ENCODE data around the gene UGDH. TPM values are rescaled to one million over a fixed set of nuclear protein-coding genes. Genes with fewer than 3 reads are reported as not detected.

The UGDH gene
- total RNA-seq: 10 to 100 TPM; 33.4 to 51.2 (median 43.0) TPM
- 100 to 1,000 TPM in 1 of 3 donors, 10 to 100 TPM in 2; 53.8 to 140 (median 79.9) TPM for polyA plus RNA-seq

DNA sequence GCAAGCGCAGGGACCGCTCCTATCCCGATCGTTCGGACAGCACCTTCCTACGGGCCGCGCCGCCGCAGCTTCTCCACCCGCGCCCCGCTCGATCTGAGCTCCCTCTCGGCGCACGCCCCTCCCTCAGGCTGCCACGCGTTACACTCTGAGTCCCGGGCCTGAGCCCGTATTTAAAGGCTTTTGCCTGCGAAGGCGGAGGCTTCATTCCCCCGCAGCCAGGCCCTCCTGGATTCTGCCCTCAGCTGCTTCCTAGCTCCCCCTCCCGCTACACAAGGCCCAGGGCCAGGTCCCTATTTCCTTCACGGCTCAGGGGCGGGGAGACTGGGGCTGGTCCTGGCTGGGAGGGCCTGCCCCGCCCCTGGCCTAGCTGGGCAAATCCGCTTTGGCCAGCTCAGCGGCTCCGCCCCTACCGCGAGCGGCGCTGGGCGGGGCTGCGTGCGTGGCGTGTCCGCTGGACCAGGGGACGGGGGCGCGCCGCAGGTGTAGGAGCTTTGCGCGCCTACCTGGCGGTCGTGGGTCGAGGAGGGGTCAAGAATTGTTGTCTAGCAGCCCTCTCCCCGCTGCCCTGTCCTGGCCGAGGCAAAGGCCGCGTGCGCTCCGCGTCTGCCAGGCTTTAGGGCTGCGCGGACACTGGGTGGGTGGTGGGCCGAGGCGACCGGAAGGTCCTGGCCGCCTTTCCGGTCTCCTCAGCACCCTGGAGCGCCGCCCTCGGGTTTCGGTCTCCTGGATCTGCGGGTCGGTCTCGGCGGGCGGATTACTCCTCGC, at the start of gene UGDH:
Gene UGDH, minus strand, starts transcription at position 144 of the 765 bp plus-strand sequence. CDS start 5,927 bp downstream, outside the sequence.
- Histone ChIP-seq H3K27ac (peak within 1 kb of the TSS; percentile 89 to 98 (median 97)), H3K4me3 (peak within 1 kb of the TSS; percentile 70 to 92 (median 90)), H3K36me3 (peaks cover 0 to 9% (median 0%) of the 10 kb centered on the region in 4 donors), H3K9me3 (no peaks in the 10 kb centered on the region), H3K4me1 (peaks cover 0 to 28% (median 21%) of the 10 kb centered on the region in 4 donors), H3K27me3 (no peaks in the 10 kb centered on the region)
- intact Hi-C loops (cut with DNase I): loop anchor here (1.0 to 5.0 kb wide), 6 partner anchors 69 to 529 kb away; partner anchors contain the start of genes LIAS, N4BP2, PDS5A and RFC1
- WGBS, 2 donors: 0% methylated on average over 73 of the region's 73 CpGs
- peak; percentile 98 for DNase-seq
- TF ChIP-seq POLR2A (IDR thresholded peaks at IDR 0.05) (peak; percentile 79 to 92), POLR2AphosphoS5 (IDR thresholded peaks at IDR 0.05) (peak; percentile 92 to 98 (median 96)), EP300 (IDR thresholded peaks at IDR 0.05) (peak in 1 of 4 donors; percentile 9)
- TF ChIP-seq, protein P1, sequence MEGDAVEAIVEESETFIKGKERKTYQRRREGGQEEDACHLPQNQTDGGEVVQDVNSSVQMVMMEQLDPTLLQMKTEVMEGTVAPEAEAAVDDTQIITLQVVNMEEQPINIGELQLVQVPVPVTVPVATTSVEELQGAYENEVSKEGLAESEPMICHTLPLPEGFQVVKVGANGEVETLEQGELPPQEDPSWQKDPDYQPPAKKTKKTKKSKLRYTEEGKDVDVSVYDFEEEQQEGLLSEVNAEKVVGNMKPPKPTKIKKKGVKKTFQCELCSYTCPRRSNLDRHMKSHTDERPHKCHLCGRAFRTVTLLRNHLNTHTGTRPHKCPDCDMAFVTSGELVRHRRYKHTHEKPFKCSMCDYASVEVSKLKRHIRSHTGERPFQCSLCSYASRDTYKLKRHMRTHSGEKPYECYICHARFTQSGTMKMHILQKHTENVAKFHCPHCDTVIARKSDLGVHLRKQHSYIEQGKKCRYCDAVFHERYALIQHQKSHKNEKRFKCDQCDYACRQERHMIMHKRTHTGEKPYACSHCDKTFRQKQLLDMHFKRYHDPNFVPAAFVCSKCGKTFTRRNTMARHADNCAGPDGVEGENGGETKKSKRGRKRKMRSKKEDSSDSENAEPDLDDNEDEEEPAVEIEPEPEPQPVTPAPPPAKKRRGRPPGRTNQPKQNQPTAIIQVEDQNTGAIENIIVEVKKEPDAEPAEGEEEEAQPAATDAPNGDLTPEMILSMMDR (IDR thresholded peaks at IDR 0.05): no peak

DNA sequence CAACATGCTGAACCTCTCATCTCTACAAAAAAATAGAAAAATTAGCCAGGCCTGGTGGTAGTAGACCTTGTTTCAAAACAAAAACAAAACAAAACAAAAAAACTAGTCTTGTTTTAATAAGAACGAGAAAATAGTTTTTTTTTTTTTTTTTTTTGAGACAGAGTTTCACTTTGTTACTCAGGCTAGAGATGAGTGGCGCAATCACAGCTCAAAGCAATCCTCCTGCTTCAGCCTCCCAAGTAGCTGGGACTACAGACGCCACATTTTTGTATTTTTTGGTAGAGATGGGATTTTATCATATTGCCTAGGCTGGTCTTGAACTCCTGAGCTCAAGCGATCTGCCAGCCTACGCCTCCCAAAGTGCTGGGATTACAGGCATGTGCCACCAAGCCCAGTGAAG, 47.7 kb upstream of the UGDH start:
- Histone ChIP-seq H3K9me3 (no peaks in the 10 kb centered on the region), H3K27me3 (no peaks in the 10 kb centered on the region), H3K4me1 (peaks cover 0 to 9% (median 4%) of the 10 kb centered on the region in 4 donors), H3K36me3 (peaks cover 0 to 15% (median 2%) of the 10 kb centered on the region in 4 donors), H3K4me3 (no peak overlapping the region), H3K27ac (no peak overlapping the region)
- intact Hi-C loops (cut with DNase I): no loop called here
- DNase-seq: no peak
- TF ChIP-seq POLR2AphosphoS5 (IDR thresholded peaks at IDR 0.05) (no peak), EP300 (IDR thresholded peaks at IDR 0.05) (no peak), POLR2A (IDR thresholded peaks at IDR 0.05) (no peak)
- TF ChIP-seq, protein P1 (IDR thresholded peaks at IDR 0.05): no peak
- WGBS, 2 donors: 93 to 96% methylated on average over 5 of the region's 5 CpGs

- intact Hi-C loops (cut with DNase I): no loop called here
- Histone ChIP-seq H3K27ac (no peak overlapping the region), H3K4me3 (no peak overlapping the region), H3K4me1 (peaks cover 0 to 9% (median 4%) of the 10 kb centered on the region in 4 donors), H3K9me3 (no peaks in the 10 kb centered on the region), H3K36me3 (peaks cover 0 to 24% (median 2%) of the 10 kb centered on the region in 4 donors), H3K27me3 (no peaks in the 10 kb centered on the region)
- TF ChIP-seq POLR2AphosphoS5 (IDR thresholded peaks at IDR 0.05) (no peak), POLR2A (IDR thresholded peaks at IDR 0.05) (no peak), EP300 (IDR thresholded peaks at IDR 0.05) (no peak)
- TF ChIP-seq, protein P1 (IDR thresholded peaks at IDR 0.05): no peak
- WGBS, 2 donors: 84 to 90% methylated on average over 6 of the region's 6 CpGs
- DNase-seq: no peak
These were observed 44.3 kb upstream of the UGDH start for GRCh38 chr4:39571504-39571903.

DNA sequence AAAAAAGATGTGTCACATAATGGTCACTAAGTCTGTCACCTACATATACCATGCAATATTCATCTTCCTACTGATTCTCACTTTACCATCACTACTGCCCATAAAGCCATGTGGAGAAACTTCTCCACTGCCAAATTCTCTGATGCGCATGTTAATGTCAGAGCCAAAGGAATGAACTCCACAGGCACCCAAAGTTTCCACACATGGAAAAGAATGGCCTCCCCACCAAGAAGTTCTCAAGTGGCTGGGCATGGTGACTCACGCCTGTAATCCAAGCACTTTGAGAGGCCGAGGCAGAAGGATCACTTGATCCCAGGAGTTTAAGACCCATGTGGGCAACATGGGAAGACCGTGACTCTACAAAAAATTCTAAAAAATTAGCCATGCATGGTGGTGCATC, 43.8 kb upstream of the UGDH start:
- TF ChIP-seq POLR2AphosphoS5 (IDR thresholded peaks at IDR 0.05) (no peak), EP300 (IDR thresholded peaks at IDR 0.05) (no peak), POLR2A (IDR thresholded peaks at IDR 0.05) (no peak)
- TF ChIP-seq, protein P1 (IDR thresholded peaks at IDR 0.05): no peak
- Histone ChIP-seq H3K4me3 (no peak overlapping the region), H3K27ac (no peak overlapping the region), H3K36me3 (peaks cover 0 to 24% (median 2%) of the 10 kb centered on the region in 4 donors), H3K27me3 (no peaks in the 10 kb centered on the region), H3K9me3 (no peaks in the 10 kb centered on the region), H3K4me1 (peaks cover 0 to 9% (median 4%) of the 10 kb centered on the region in 4 donors)
- 95% methylated on average over 4 of the region's 4 CpGs for WGBS, 2 donors
- intact Hi-C loops (cut with DNase I): no loop called here
- DNase-seq: no peak
